DOHH2 (cell line): Measurements from ENCODE around the gene ASB6.
A peak's percentile ranks its signal among the peaks of the same experiment; 100 is the strongest.

Experiments
- H3F3A ChIP-seq: fragments of 200-600 bp; sonication (generic), shearing (Covaris generic); 2 replicates; pipeline ENCODE4 v1.6.0; 2016; ENCODE audit warnings: antibody characterized with exemption, mild to moderate bottlenecking; ENCODE audit not compliant: control insufficient read depth, insufficient read depth
- H3K27ac ChIP-seq: fragments of 200-600 bp; sonication (generic); 2 replicates; pipeline ENCODE4 v1.5.1; 2014; ENCODE audit warnings: low read depth, mild to moderate bottlenecking, low read length, moderate library complexity
- H3K27me3 ChIP-seq: fragments of 200-600 bp; sonication (generic); 2 replicates; pipeline ENCODE4 v1.6.1; 2014; ENCODE audit warnings: mild to moderate bottlenecking, low read length, mixed read lengths; ENCODE audit not compliant: control insufficient read depth
- H3K36me3 ChIP-seq: fragments of 200-600 bp; sonication (generic); 2 replicates; pipeline ENCODE4 v1.6.1; 2014; ENCODE audit warnings: mild to moderate bottlenecking, low read length, moderate library complexity, mixed read lengths; ENCODE audit not compliant: control insufficient read depth
- H3K4me1 ChIP-seq: fragments of 200-600 bp; sonication (generic); 2 replicates; pipeline ENCODE4 v1.6.1; 2014; ENCODE audit warnings: mild to moderate bottlenecking, low read length, mixed read lengths; ENCODE audit not compliant: control insufficient read depth
- H3K4me2 ChIP-seq: fragments of 200-600 bp; sonication (generic); 2 replicates; pipeline ENCODE4 v1.6.0; 2014; ENCODE audit warnings: mild to moderate bottlenecking, low read length, moderate library complexity
- H3K4me3 ChIP-seq: fragments of 200-600 bp; sonication (generic); 2 replicates; pipeline ENCODE4 v1.5.1; 2014; ENCODE audit warnings: mild to moderate bottlenecking, low read length, mixed read lengths
- H3K79me2 ChIP-seq: fragments of 200-600 bp; sonication (generic); 2 replicates; pipeline ENCODE4 v1.6.1; 2014; ENCODE audit warnings: mild to moderate bottlenecking, low read length, mixed read lengths; ENCODE audit not compliant: control insufficient read depth
- H3K9me2 ChIP-seq: fragments of 200-600 bp; sonication (generic); replicated peaks from 2 replicates; pipeline ENCODE4 v1.6.1; 2014; ENCODE audit warnings: mild to moderate bottlenecking, low read length, mixed read lengths; ENCODE audit not compliant: control insufficient read depth
- H3K9me3 ChIP-seq: fragments of 200-600 bp; sonication (generic); 2 replicates; pipeline ENCODE4 v1.6.1; 2014; ENCODE audit warnings: antibody characterized with exemption, low read length, mixed read lengths; ENCODE audit not compliant: control insufficient read depth, insufficient read depth
- H4K20me1 ChIP-seq: fragments of 200-600 bp; sonication (generic); 2 replicates; pipeline ENCODE4 v1.6.0; 2014; ENCODE audit warnings: low read depth, mild to moderate bottlenecking, antibody characterized with exemption, low read length, moderate library complexity; ENCODE audit not compliant: control insufficient read depth, insufficient read depth
- CTCF ChIP-seq: fragments of 200-600 bp; sonication (generic); IDR thresholded peaks from one replicate; pipeline ENCODE4 v1.5.1; 2014; ENCODE audit warnings: antibody characterized with exemption, mild to moderate bottlenecking, low read depth, low read length; ENCODE audit not compliant: poor library complexity, severe bottlenecking
- EZH2phosphoT487 ChIP-seq: fragments of 200-600 bp; sonication (generic); IDR thresholded peaks from 2 replicates; pipeline ENCODE4 v1.6.1; 2017; ENCODE audit warnings: borderline replicate concordance, mild to moderate bottlenecking, antibody characterized with exemption, low read length, moderate library complexity, mixed read lengths

ASB6 gene

GRCh38 chr9:129628709-129629108 is 13.2 kb downstream of the ASB6 start:
- Histone ChIP-seq H3K9me3 (no peaks in the 10 kb centered on the region), H3K27ac (no peak overlapping the region), H3K36me3 (peaks cover 73% of the 10 kb centered on the region), H3K27me3 (no peaks in the 10 kb centered on the region), H3K4me3 (no peak overlapping the region), H3F3A (peaks cover 9% of the 10 kb centered on the region), H3K4me1 (peaks cover 38% of the 10 kb centered on the region), H4K20me1 (peaks cover 39% of the 10 kb centered on the region), H3K9me2 (no peaks in the 10 kb centered on the region), H3K79me2 (peaks cover 78% of the 10 kb centered on the region), H3K4me2 (peak overlapping the region; percentile 85; the same call in 1 of the 2 replicates)
- no peak for TF ChIP-seq EZH2phosphoT487
- no peak for TF ChIP-seq CTCF

GRCh38 chr9:129627556-129628440 is 14.2 kb downstream of the ASB6 start:
- peaks cover 38% of the 10 kb centered on the region for H3K4me1 ChIP-seq
- peak overlapping the region; percentile 84 for H3K27ac ChIP-seq
- peaks cover 9% of the 10 kb centered on the region for H3F3A ChIP-seq
- H4K20me1 ChIP-seq = peaks cover 36% of the 10 kb centered on the region
- H3K36me3 ChIP-seq = peaks cover 64% of the 10 kb centered on the region
- TF ChIP-seq EZH2phosphoT487 = no peak
- no peak for TF ChIP-seq CTCF
- H3K9me2 ChIP-seq = no peaks in the 10 kb centered on the region
- H3K4me3 ChIP-seq = peak overlapping the region; percentile 84
- H3K4me2 ChIP-seq = peak overlapping the region; percentile 85
- H3K79me2 ChIP-seq = peaks cover 69% of the 10 kb centered on the region
- no peaks in the 10 kb centered on the region for H3K9me3 ChIP-seq
- H3K27me3 ChIP-seq = no peaks in the 10 kb centered on the region

GRCh38 chr9:129626625-129627284 is 15.2 kb downstream of the ASB6 start:
- Histone ChIP-seq H3K9me2 (no peaks in the 10 kb centered on the region), H3K4me2 (peak overlapping the region; percentile 85), H3K9me3 (no peaks in the 10 kb centered on the region), H3K79me2 (peaks cover 58% of the 10 kb centered on the region), H3F3A (peaks cover 9% of the 10 kb centered on the region), H3K36me3 (peaks cover 54% of the 10 kb centered on the region), H3K27me3 (peaks cover under 1% of the 10 kb centered on the region; the same call in 1 of the 2 replicates), H3K4me3 (peak overlapping the region; percentile 84), H4K20me1 (peaks cover 34% of the 10 kb centered on the region), H3K27ac (peak overlapping the region; percentile 84), H3K4me1 (peaks cover 38% of the 10 kb centered on the region)
- TF ChIP-seq CTCF (no peak), EZH2phosphoT487 (no peak)
